Mesendoderm (in vitro differentiated cells): Measurements from ENCODE around the gene RNU6-9.
"Not testable (repeated sequence)": the region's sequence is repeated elsewhere in the genome, so short reads cannot be mapped to it uniquely, and the experiment has no call there.

Source experiments
- DNase-seq: peaks from one replicate; pipeline ENCODE4 v3.0.0; 2013
- H2AK5ac ChIP-seq: 2 replicates; pipeline ENCODE4 v1.6.1; 2013; ENCODE audit warnings: low read length, inconsistent platforms
- H2BK120ac ChIP-seq: 2 replicates; pipeline ENCODE4 v1.6.1; 2013; ENCODE audit warnings: low read depth, mild to moderate bottlenecking, low read length, moderate library complexity, mixed read lengths
- H2BK15ac ChIP-seq: replicated peaks from 2 replicates; pipeline ENCODE4 v1.6.1; 2013; ENCODE audit warnings: low read depth, mild to moderate bottlenecking, moderate library complexity
- H2BK5ac ChIP-seq: 2 replicates; pipeline ENCODE4 v1.6.1; 2013; ENCODE audit warnings: low read length, inconsistent platforms
- H3K18ac ChIP-seq: 2 replicates; pipeline ENCODE4 v1.6.1; 2013; ENCODE audit warnings: mild to moderate bottlenecking, low read length, mixed read lengths
- H3K23ac ChIP-seq: one replicate; pipeline ENCODE4 v1.6.1; 2013; ENCODE audit warnings: low read length
- H3K27ac ChIP-seq: 2 replicates; pipeline ENCODE4 v1.5.1; 2013; ENCODE audit warnings: low read depth, mild to moderate bottlenecking, inconsistent platforms, low read length, moderate library complexity
- H3K27me3 ChIP-seq: 2 replicates; pipeline ENCODE4 v1.6.1; 2013; ENCODE audit warnings: low read length, control low read depth, mild to moderate bottlenecking, inconsistent platforms; ENCODE audit not compliant: insufficient read depth, poor library complexity
- H3K36me3 ChIP-seq: 2 replicates; pipeline ENCODE4 v1.6.1; 2013; ENCODE audit warnings: low read length, inconsistent platforms; ENCODE audit not compliant: control insufficient read depth, insufficient read depth
- H3K4ac ChIP-seq: one replicate; pipeline ENCODE4 v1.6.1; 2013; ENCODE audit warnings: low read depth, mild to moderate bottlenecking, low read length, moderate library complexity
- H3K4me1 ChIP-seq: 2 replicates; pipeline ENCODE4 v1.6.1; 2013; ENCODE audit warnings: low read depth, low read length, inconsistent platforms; ENCODE audit not compliant: control insufficient read depth
- H3K4me2 ChIP-seq: 2 replicates; pipeline ENCODE4 v1.6.1; 2013; ENCODE audit warnings: low read length
- H3K4me3 ChIP-seq: 2 replicates; pipeline ENCODE4 v1.5.1; 2013; ENCODE audit warnings: mild to moderate bottlenecking, low read length
- H3K56ac ChIP-seq: one replicate; pipeline ENCODE4 v1.6.1; 2013; ENCODE audit warnings: low read length
- H3K79me1 ChIP-seq: 2 replicates; pipeline ENCODE4 v1.6.1; 2013; ENCODE audit warnings: low read length, inconsistent platforms
- H3K79me2 ChIP-seq: 2 replicates; pipeline ENCODE4 v1.6.1; 2013; ENCODE audit warnings: mild to moderate bottlenecking, low read length; ENCODE audit not compliant: control insufficient read depth, insufficient read depth
- H3K9ac ChIP-seq: 2 replicates; pipeline ENCODE4 v1.6.1; 2013; ENCODE audit warnings: low read length, inconsistent platforms
- H4K5ac ChIP-seq: one replicate; pipeline ENCODE4 v1.6.1; 2013; ENCODE audit warnings: low read length
- H4K8ac ChIP-seq: one replicate; pipeline ENCODE4 v1.6.1; 2013; ENCODE audit warnings: low read depth, mild to moderate bottlenecking, control low read depth, low read length, moderate library complexity
- WGBS: extraction: QIAGEN DNeasy Blood & Tissue Kit; methylation state at CpG from one replicate; pipeline ENCODE4 v1.1.7; 2013; ENCODE audit warnings: low lambda C conversion rate, missing lambda C conversion rate; ENCODE audit not compliant: insufficient coverage; ENCODE audit errors: extremely low coverage; 5-methylcytosine and 5-hydroxymethylcytosine counted together

The RNU6-9 gene

DNA sequence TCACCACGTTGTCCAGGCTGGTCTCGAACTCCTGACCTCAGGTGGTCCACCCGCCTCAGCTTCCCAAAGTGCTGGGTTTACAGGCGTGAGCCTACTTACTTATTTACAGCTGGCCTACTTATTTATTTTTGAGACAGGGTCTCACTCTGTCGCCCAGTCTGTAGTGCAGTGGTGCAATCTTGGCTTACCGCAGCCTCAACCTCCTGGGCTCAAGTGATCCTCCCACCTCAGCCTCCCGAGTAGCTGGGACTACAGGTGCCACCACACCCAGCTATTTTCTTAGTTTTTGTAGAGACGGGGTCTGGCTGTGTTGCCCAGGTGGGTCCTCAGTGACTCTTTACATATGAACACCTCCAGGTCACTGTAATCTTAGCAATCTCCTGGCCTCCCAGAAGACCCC, 44.1 kb upstream of the RNU6-9 start:
- H3K79me2 ChIP-seq, H3K9ac ChIP-seq, H3K4me3 ChIP-seq, H3K27ac ChIP-seq, H4K5ac ChIP-seq, H2BK15ac ChIP-seq, H3K4ac ChIP-seq, H3K18ac ChIP-seq, H3K4me2 ChIP-seq, H2AK5ac ChIP-seq, DNase-seq, H3K79me1 ChIP-seq, H4K8ac ChIP-seq, H3K56ac ChIP-seq, H3K27me3 ChIP-seq, H3K36me3 ChIP-seq, H2BK120ac ChIP-seq, H3K4me1 ChIP-seq, H3K23ac ChIP-seq, H2BK5ac ChIP-seq: not testable (repeated sequence)
- WGBS: no CpG with 5 or more reads among the region's 8 CpGs

DNA sequence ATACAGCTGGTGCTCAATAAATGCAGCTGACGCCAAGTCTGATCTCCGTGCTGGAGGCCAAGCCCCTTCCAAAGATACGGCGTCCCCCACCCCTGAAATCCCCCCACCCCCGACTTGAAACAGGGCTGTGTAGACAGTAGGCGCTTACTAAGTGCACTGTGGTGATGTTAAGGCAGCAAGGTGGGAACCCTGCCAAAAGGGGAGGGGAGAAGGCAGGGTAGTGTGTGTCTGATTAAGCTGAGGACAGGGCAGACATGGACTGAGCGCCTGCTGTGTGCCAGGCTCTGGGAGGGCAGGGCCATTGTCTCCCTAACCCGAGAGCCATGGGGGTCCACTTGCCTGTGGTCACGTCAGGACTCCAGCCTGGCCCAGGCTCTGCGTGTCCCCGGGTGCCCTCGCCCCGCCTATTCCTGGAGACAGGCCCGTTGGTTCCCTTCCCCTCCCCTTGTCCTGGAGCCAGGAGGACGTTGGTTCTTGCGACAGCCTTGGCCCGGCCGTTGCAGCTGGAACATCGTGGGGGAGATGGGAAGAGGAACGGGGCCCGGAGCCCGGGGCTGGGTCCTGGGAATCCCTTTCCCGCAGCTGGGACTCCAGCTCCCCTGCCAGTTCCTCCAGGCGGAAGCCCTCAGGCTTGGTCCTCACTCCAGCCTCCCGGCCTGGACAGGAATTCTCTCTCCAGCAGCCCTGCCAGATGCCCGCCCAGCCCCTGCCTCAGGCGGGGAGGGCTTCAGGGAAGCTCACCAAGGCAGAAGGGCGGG, 42.9 kb upstream of the RNU6-9 start:
- no peak overlapping the region for H3K4me2 ChIP-seq
- WGBS: no CpG with 5 or more reads among the region's 28 CpGs
- H3K27ac ChIP-seq: no peak overlapping the region
- no peak overlapping the region for H3K4ac ChIP-seq
- H3K56ac ChIP-seq: no peak overlapping the region
- H3K4me1 ChIP-seq: no peaks in the 10 kb centered on the region
- no peak overlapping the region for H3K9ac ChIP-seq
- H3K23ac ChIP-seq: no peak overlapping the region
- no peak overlapping the region for H3K4me3 ChIP-seq
- no peaks in the 10 kb centered on the region for H3K27me3 ChIP-seq
- no peak overlapping the region for H3K18ac ChIP-seq
- no peak overlapping the region for H2BK120ac ChIP-seq
- H2AK5ac ChIP-seq: no peak overlapping the region
- H4K8ac ChIP-seq: no peak overlapping the region
- DNase-seq: peak; percentile 45
- H3K79me2 ChIP-seq: no peaks in the 10 kb centered on the region
- H4K5ac ChIP-seq: no peak overlapping the region
- no peaks in the 10 kb centered on the region for H3K36me3 ChIP-seq
- no peaks in the 10 kb centered on the region for H3K79me1 ChIP-seq
- H2BK15ac ChIP-seq: no peak overlapping the region
- H2BK5ac ChIP-seq: no peak overlapping the region

DNA sequence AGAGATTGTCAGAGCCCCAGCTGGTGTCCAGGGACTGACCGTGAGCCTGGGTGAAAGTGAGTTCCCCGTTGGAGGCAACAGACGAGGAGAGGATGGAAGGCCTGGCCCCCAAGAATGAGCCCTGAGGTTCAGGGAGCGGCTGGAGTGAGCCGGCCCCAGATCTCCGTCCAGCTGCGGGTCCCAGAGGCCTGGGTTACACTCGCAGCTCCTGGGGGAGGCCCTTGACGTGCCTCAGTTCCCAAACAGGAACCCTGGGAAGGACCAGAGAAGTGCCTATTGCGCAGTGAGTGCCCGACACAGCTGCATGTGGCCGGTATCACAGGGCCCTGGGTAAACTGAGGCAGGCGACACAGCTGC, 42.3 kb upstream of the RNU6-9 start:
- DNase-seq: no peak
- Histone ChIP-seq H3K4me3 (no peak overlapping the region), H3K36me3 (no peaks in the 10 kb centered on the region), H3K4ac (no peak overlapping the region), H3K23ac (no peak overlapping the region), H2BK15ac (no peak overlapping the region), H3K27ac (no peak overlapping the region), H3K79me1 (no peaks in the 10 kb centered on the region), H3K27me3 (no peaks in the 10 kb centered on the region), H3K18ac (no peak overlapping the region), H3K56ac (no peak overlapping the region), H4K5ac (no peak overlapping the region), H2BK120ac (no peak overlapping the region), H2BK5ac (no peak overlapping the region), H3K4me1 (no peaks in the 10 kb centered on the region), H3K9ac (no peak overlapping the region), H4K8ac (no peak overlapping the region), H3K79me2 (no peaks in the 10 kb centered on the region), H2AK5ac (no peak overlapping the region), H3K4me2 (no peak overlapping the region)
- no CpG with 5 or more reads among the region's 13 CpGs for WGBS

- Histone ChIP-seq H3K18ac (no peak within 1 kb of the TSS), H3K36me3 (no peaks in the 10 kb centered on the region), H3K4me2 (no peak within 1 kb of the TSS), H4K8ac (no peak within 1 kb of the TSS), H3K27ac (no peak within 1 kb of the TSS), H2BK15ac (no peak within 1 kb of the TSS), H3K4ac (no peak within 1 kb of the TSS), H2BK5ac (no peak within 1 kb of the TSS), H3K27me3 (no peaks in the 10 kb centered on the region), H3K4me3 (no peak within 1 kb of the TSS), H4K5ac (no peak within 1 kb of the TSS), H3K9ac (no peak within 1 kb of the TSS), H2AK5ac (no peak within 1 kb of the TSS), H3K79me2 (no peaks in the 10 kb centered on the region), H3K79me1 (no peaks in the 10 kb centered on the region), H3K23ac (no peak within 1 kb of the TSS), H2BK120ac (no peak within 1 kb of the TSS), H3K4me1 (no peaks in the 10 kb centered on the region), H3K56ac (no peak within 1 kb of the TSS)
- WGBS: no CpG with 5 or more reads among the region's 55 CpGs
- DNase-seq: no peak
Observed at GRCh38 chr19:852136-853013, 40.9 kb upstream of the RNU6-9 start, which contains the start of gene ELANE. Gene ELANE (plus strand): TSS chr19:852303. CDS start chr19:852329, 26 bp downstream.

- no peak overlapping the region for H3K4me2 ChIP-seq
- H3K18ac ChIP-seq: no peak overlapping the region
- H3K9ac ChIP-seq: no peak overlapping the region
- no peak overlapping the region for H3K4ac ChIP-seq
- H3K4me1 ChIP-seq: no peaks in the 10 kb centered on the region
- no peak overlapping the region for H3K23ac ChIP-seq
- H3K4me3 ChIP-seq: no peak overlapping the region
- no peak overlapping the region for H3K56ac ChIP-seq
- no peak overlapping the region for H2AK5ac ChIP-seq
- no peak overlapping the region for H2BK5ac ChIP-seq
- no peak overlapping the region for H4K8ac ChIP-seq
- H3K27ac ChIP-seq: no peak overlapping the region
- H3K27me3 ChIP-seq: no peaks in the 10 kb centered on the region
- H2BK120ac ChIP-seq: no peak overlapping the region
- no peaks in the 10 kb centered on the region for H3K79me1 ChIP-seq
- DNase-seq: no peak
- no peak overlapping the region for H2BK15ac ChIP-seq
- no CpG with 5 or more reads among the region's 67 CpGs for WGBS
- H3K36me3 ChIP-seq: no peaks in the 10 kb centered on the region
- no peaks in the 10 kb centered on the region for H3K79me2 ChIP-seq
- no peak overlapping the region for H4K5ac ChIP-seq
Observed at GRCh38 chr19:853014-853585, 40.2 kb upstream of the RNU6-9 start.
